ENCODE data around the gene FKBP3.
"Not testable (repeated sequence)": the region's sequence is repeated elsewhere in the genome, so short reads cannot be mapped to it uniquely, and the experiment has no call there.

DNA sequence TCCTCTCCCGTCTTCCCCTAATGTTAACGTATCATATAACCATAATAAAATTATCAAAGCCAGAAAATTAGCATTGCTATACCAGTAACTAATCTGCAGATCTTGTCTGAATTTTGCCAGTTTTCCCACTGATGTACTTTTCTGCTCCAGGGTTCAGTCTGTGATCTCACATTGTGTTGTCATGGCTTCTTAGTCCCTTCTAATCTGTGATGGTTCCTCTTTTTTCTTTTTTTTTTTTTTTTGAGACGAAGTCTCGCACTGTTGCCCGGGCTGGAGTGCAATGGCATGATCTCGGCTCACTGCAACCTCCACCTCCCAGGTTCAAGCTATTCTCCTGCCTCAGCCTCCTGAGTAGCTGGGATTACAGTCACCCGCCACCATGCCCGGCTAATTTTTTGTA lies 7.8 kb upstream of the FKBP3 start:
- TF ChIP-seq CREB1 (CRISPR knock-in tag; IDR thresholded peaks at IDR 0.05); PRDM15 (CRISPR knock-in tag; IDR thresholded peaks at IDR 0.05); STAT6 (CRISPR knock-in tag; conservative IDR thresholded peaks at IDR 0.05; ENCODE audit: low read depth); E2F4 (CRISPR knock-in tag; IDR thresholded peaks at IDR 0.05; ENCODE audit: borderline replicate concordance, low read depth); CREM (CRISPR knock-in tag; IDR thresholded peaks at IDR 0.05); ZNF512 (CRISPR knock-in tag; IDR thresholded peaks at IDR 0.05; ENCODE audit: borderline replicate concordance); NFATC4 (CRISPR knock-in tag; IDR thresholded peaks at IDR 0.05): not testable (repeated sequence)
- TF ChIP-seq, protein P1, sequence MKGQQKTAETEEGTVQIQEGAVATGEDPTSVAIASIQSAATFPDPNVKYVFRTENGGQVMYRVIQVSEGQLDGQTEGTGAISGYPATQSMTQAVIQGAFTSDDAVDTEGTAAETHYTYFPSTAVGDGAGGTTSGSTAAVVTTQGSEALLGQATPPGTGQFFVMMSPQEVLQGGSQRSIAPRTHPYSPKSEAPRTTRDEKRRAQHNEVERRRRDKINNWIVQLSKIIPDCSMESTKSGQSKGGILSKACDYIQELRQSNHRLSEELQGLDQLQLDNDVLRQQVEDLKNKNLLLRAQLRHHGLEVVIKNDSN (CRISPR knock-in tag; IDR thresholded peaks at IDR 0.05), result not testable (repeated sequence)
- TF ChIP-seq, protein P2, sequence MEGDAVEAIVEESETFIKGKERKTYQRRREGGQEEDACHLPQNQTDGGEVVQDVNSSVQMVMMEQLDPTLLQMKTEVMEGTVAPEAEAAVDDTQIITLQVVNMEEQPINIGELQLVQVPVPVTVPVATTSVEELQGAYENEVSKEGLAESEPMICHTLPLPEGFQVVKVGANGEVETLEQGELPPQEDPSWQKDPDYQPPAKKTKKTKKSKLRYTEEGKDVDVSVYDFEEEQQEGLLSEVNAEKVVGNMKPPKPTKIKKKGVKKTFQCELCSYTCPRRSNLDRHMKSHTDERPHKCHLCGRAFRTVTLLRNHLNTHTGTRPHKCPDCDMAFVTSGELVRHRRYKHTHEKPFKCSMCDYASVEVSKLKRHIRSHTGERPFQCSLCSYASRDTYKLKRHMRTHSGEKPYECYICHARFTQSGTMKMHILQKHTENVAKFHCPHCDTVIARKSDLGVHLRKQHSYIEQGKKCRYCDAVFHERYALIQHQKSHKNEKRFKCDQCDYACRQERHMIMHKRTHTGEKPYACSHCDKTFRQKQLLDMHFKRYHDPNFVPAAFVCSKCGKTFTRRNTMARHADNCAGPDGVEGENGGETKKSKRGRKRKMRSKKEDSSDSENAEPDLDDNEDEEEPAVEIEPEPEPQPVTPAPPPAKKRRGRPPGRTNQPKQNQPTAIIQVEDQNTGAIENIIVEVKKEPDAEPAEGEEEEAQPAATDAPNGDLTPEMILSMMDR (IDR thresholded peaks at IDR 0.05), result not testable (repeated sequence)
